Germinal center (tissue), 1 donor: ENCODE data around the gene EPHB1.

ENCODE experiments used
- DNase-seq: peaks from one replicate; pipeline ENCODE4 v3.0.0; 2012; ENCODE audit warnings: mixed read lengths, low spot score

Gene EPHB1

DNA sequence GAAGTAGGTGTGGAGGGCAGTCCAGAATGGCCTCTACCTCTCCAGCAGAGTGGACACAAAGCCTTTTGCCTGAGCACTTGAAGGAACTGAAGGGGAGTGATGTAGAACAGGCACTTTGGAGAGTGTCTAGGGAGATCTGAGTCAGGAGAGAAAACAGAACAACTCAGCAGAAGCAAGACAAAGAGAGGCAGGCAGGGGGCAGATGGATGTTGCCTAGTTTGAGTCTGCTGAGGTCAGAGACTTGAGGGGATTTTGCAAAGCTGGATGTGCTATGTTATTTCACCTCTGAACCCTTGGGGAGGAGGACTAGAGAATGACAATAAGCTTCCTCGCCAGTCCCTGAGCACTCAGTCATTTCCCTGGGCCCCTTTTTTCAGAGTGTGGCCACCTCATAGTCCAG lies 366.4 kb downstream of the EPHB1 start:
- DNase-seq: no peak

- DNase-seq: no peak
Observed at GRCh38 chr3:135163701-135164100, 368.6 kb downstream of the EPHB1 start.

DNA sequence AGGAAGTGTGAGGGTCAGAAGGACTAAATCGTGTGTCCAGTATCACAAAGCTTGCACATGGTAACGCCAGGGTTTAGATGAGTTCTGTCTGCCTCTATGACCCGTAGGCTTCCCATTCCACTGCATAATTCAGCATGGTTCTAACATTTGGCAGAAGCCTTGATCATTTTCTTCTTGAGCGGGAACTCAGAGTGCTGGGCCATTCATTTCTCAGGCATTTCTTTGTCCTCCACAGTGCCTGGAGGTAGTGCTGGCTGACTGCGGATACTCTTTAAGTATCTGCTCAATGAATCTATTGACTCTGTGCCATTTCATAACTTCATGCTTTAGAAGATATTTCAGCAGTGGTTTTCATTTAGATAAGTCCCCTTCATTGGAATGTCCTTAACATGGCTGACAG lies 370.2 kb downstream of the EPHB1 start:
- no peak for DNase-seq

GRCh38 chr3:135166266-135166825 lies 371.3 kb downstream of the EPHB1 start:
- no peak for DNase-seq

GRCh38 chr3:135168822-135169221 lies 373.8 kb downstream of the EPHB1 start:
- no peak for DNase-seq

DNA sequence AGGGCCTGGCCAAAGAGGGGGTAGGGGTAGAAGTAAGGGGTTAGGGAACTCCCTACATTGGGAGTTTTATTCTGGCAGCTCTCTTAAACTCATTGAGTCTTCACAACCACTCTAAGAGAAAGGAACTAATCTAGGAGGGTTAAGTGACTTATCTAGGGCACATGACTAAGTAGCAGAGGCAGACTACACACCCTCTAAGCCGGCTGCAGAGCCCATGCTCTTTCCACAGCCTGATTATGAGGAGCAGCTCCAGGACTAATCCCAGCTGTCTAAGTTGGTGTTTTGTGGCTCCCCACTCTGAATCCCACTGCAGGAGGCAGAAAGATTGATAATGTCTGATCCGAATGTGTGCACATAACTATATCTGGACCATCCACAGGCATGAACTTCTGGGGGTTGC lies 374.6 kb downstream of the EPHB1 start:
- no peak for DNase-seq

DNA sequence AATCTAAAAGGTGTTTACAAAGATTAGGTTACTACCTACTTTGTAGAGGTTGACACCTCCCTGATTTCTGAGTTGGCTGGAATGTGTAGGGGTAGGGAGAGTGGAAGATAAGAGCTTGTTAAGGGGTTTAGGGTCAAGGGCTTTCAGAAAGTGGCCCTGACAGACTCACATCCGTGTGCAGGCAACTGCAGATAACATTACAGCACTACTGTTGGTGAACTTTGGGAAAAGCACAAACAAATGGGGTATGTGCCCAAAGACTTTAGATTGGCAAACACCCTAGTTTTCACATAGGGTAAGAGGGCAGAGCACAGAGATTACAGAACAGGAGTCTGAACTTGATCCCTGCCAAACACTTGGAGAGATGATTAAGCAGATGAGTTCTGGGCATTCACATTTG lies 375.7 kb downstream of the EPHB1 start:
- DNase-seq: no peak

DNA sequence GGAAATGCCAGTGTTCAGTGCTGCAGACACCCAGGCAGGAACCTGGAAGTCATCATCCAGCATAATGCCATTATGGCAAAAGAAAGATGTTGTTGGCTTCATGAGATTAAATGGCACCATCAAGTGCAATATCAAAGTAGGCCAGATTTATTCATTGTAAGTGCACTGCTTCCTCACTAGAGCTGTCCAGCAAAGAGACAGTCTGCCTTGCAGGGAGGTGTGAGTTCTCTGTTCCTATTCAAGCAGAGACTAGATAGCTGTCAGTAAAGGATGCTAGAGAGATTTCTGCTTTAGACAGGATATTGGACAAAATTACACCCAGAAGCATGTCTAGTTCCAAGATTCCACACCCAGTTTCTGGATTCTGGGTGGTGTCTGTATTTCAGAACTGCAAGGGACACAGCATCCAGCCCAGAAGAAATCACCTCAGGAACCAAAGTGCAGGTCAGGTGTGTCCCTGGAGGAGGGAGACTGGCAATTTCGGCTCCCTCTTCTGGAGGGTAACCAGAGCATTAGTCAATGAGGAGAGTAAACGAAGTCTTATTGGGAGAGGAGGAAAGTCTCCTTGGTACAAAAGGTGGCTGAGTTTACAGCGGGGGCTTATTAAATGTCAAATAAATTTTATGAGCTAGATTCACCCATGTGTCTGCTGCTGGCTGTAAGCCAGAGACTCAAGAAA lies 377.3 kb downstream of the EPHB1 start:
- no peak for DNase-seq

DNA sequence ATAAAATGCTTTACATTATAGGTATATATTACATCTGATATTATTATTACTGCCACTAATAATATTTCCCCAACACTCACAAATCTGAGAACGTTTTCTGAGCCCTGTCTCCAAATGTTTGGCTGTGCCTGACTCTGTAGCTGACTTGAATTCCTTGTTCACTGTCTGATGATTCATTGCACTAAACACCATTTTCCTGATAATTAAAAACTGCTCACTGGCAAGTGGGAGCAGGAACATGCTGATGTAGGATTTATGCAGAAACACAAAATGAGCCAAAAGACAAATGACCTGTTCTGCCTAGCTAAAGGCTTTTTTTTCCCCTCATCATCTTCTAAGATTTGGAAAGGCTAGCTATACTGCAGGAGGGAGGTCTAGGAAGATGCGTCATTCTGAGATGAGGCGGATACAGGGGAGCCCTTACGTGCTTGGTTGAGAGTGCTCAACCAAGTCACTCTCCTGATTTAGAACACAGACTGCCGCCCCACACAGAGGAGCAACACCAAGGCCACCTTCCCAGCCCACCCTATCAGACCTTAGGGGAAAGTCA lies 380.7 kb downstream of the EPHB1 start:
- no peak for DNase-seq

DNA sequence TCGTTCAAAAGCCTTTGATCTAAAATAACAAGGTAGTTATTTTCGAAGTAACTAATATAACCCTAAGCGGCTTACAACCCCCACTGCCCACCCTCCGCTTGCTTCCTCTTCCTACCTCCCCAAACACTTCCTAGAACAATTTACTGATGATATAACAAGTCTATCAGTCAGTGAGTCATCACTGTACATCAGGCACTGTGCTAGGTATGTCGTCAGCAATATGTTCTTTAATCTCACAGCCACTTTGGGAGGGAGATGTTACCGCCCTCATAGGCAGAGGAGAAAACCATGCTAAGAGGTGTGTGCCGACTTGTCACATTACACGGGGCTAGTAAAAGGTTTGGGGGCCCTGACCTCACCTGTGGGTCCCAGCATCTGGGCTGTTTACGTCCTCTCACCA lies 381.8 kb downstream of the EPHB1 start:
- no peak for DNase-seq

- DNase-seq: no peak
Observed at GRCh38 chr3:135178566-135178965, 383.5 kb downstream of the EPHB1 start.

- DNase-seq: no peak
Observed at GRCh38 chr3:135181408-135181807, 386.3 kb downstream of the EPHB1 start.

DNA sequence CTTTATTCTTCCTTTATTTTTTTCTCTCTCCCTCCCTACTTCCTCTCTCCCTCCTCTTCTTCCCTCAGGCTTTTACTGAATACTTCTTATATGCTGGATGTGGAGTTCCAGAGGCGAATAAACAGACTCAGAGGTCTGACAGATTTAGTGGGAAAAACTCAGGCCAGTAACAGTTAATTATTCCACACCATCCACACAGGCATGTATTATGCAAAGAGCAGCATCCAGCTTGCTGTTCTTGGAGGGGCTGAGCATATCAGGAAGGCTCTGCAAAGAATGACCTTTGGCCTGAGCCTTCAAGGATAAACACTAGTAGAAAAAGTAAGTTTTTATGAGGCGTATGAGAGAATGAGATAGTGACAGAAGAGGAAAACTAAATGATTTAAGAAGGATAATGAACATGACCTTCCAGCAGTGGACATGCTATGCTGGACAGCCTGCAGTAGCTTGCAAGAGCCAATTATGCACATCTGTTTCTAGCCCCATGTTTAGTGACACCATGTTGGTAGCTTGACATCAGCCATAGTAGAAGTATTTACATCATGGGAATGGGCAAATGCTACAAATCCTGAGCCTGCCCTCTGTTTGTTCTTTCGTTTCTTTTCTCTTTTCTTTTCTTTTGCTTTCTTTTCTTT lies 387.4 kb downstream of the EPHB1 start:
- DNase-seq: no peak

DNA sequence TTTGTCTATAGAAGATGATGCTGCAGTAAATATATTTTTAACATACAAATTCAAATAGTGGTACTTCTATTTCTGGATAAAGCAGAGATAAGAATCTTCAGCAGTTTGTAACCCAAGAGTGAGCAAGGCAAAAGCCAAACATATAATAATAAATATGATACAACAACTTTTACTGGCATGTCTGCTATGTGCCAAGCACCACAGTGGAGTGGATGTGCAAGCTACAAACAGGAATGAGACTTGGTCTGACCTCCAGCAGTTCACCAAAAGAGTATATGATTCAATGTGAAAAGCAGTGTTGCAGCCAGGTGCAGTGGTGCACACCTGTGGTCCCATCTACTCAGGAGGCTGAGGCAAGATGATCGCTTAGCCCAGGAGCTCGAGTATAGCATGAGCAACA lies 395.6 kb downstream of the EPHB1 start:
- no peak for DNase-seq

DNA sequence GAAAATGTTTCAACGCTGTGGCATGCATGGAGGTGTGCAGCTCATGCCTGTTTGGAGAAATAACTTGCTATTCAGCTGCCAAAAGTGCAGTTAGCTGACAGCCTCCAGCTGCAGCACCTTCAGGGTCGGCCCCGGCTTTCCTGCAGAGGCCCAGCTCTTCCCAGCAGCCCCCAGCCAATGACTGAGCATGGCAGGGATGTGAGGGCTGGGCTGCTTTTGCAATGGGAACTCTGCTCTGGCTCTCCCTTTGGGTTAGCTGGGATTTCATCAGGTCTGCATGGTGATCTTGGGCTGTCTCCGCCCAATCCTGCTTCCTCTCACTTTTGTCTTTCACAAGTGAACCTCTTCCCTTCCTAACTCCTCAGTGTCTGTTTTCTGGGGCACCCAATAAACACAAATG lies 396.6 kb downstream of the EPHB1 start:
- DNase-seq: no peak

DNA sequence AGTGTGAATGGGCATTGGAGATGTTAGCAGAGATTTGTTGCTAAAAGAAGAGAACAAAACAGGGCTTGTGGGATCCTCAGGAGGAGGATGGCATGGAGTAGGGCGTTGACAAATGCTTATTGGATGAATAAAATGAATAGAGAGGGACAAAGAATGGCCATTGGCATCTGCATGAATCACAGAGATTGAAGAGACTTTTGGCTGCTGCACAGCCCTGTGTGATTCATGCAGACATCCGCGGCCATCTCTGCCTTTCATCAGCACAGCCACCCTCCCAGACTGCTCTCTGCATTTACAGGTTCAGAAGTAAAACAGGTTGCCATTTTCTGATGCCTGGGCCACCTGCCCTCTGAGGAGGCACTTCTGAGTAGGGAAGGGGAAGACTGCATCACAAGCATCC lies 397.9 kb downstream of the EPHB1 start:
- no peak for DNase-seq

- no peak for DNase-seq
Observed at GRCh38 chr3:135197246-135197645, 402.2 kb downstream of the EPHB1 start.

- DNase-seq: no peak
Observed at GRCh38 chr3:135197856-135198255, 402.8 kb downstream of the EPHB1 start.

DNA sequence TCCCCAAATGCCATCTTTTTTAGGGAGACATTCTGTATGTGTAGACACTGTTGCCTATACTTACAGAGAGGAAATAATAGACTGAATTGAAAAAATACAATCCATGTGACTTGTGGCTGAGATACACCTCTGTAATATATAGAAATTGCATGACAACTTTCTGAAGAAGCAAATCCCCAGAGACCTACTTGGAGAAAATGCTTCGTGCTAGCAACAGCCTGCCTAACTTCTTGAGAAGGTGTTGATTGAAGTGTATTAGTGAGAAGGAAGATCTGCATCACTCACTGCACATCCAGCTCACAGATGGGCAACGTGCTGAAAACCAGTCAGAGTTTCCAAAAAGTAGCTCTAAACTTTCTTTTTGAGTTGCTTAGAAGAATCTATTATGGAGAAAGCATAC lies 404.1 kb downstream of the EPHB1 start:
- no peak for DNase-seq

DNA sequence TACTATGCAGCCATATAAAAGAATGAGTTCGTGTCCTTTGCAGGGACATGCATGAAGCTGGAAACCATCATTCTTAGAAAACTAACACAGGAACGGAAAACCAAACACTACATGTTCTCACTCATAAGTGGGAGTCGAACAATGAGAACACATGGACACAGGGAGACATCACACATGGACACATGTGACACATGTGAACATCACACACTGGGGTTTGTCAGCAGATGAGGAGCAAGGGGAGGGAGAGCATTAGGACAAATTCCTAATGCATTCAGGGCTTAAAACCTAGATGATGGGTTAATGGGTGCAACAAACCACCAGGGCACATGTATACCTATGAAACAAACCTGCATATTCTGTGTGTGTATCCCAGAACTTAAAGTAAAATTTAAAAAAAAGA lies 408.0 kb downstream of the EPHB1 start:
- DNase-seq: no peak

DNA sequence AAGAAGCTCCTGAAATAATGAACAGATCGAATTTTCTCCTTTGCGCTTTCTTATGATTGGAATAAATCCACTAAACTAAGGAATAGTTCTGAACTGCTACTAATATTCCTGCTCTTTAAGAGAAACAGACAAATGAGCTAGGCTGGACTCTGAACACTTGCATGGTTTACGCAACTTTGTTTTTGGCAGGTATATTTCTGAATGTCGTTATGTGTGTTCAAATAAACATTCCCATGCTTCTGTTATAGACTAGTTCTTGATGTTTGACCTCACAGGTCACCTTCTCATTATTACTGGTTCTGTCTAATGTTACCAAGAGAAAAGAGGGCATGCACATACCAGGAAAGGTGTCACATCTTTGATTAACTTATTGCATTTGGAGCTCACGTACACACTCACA lies 418.2 kb downstream of the EPHB1 start:
- DNase-seq: no peak

DNA sequence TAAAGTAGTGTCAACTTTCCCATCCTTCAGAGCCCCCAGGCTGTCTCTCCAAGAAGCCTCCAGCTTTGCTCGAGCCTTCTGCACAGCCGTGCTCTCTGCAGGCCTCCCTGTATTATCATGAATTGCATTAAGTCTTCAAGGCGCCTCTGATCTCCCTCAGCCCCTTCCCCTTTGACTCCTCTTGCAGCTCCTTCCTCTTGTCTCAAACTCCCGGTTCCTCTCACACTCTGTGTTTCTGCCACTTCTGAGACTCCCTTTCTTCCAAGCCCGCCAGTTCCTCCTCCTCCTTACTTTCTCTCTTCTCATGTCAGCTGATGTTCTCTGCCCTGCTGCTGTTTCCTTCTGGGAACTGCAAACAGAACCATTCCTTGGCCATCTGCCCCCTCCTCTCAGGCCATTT lies 418.8 kb downstream of the EPHB1 start:
- no peak for DNase-seq

DNA sequence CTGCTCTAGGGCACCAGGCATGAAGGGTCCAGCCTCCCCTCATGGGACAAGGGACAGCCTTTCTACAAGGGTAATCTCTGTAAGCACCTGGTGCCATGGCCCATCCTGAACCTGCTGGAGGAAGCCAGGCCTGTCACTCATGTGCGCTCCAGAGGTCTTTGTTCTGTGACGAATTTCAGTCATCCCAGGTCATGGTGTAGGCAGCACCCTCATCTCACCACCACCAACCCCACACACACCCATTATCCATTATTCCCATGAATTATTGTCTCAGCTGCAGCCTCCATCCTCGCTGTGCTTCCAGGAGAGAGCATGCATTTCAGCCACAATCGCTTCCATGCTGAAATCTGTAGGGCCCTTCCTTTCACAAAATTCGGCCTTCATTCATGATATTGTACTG lies 419.3 kb downstream of the EPHB1 start:
- DNase-seq: no peak

DNA sequence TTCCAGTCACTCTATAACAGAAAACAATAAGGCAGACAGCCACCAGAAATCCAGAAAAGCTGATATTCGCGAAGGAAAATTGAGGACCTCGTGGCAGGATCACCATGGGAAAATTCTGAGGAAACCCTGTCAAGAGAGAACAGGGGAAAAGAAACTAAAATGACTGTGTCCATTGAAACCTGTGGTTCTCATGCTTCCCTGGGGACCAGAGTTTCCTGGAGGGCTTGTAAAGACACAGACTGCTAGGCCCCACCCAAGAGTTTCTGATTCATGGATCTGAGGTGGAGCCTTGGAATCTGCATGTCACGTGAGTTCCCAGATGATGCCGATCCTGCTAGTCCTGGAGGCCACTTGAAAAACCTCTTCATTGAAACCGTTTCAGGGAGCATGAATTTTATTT lies 420.5 kb downstream of the EPHB1 start:
- no peak for DNase-seq
